Measurements from ENCODE around the gene ZBTB17. TPM values are rescaled to one million over a fixed set of nuclear protein-coding genes. Genes with fewer than 3 reads are reported as not detected.
A peak's percentile ranks its signal among the peaks of the same experiment; 100 is the strongest.

The ZBTB17 gene
- total and polyA plus RNA-seq, 9 of the 15 experiments (the other 6 are each of a cell fraction or from before 2014, with no cell fraction given): 1.1 to 53.4 (median 29.6) TPM

DNA sequence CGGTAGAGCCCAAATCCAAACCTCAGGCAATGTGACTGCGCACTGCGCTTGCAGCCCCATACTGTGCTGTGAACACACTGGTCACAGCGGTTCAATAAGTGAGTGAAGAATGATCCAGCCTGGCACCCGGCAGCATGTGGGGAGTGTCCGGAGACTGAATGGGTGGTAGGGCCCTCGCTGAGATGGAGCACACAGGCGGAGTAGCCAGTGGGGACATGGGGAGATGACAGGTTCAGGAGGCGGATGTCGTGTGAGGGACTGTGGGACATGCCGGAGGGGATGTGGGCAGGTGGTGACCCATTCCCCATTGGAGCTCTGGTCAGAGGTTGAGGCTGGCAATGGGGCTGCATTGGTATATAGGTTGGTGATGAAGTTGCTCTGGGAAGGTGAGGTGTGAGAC is 33.8 kb upstream of the ZBTB17 start:
- ATAC-seq (no peak), FAIRE-seq (no peak), DNase-seq (ENCODE audit: extremely low read depth in 1 of 4, low spot score in 3 of 4) (no peak)
- Histone ChIP-seq H3K36me3 (ENCODE audit: control insufficient read depth, insufficient read depth, low read length) (no peaks in the 10 kb centered on the region), H3K79me2 (ENCODE audit: control insufficient read depth, insufficient read depth, low read length) (no peaks in the 10 kb centered on the region), H3K27me3 (ENCODE audit: control insufficient read depth in 2 of 2, insufficient read depth in 2 of 2, low read length in 2 of 2) (peaks cover 0 to 3% of the 10 kb centered on the region in 2 experiments; a peak in 1 of 5 replicates), H3K4me3 (no peak overlapping the region), H3K9me1 (ENCODE audit: control insufficient read depth, insufficient read depth, low read length) (no peaks in the 10 kb centered on the region), H3K4me1 (replicated peaks in 1 of 2; ENCODE audit: control insufficient read depth in 2 of 2, insufficient read depth in 2 of 2, low read length in 2 of 2) (peaks cover 34 to 38% of the 10 kb centered on the region in 2 experiments), H3K9me3 (replicated peaks; ENCODE audit: control insufficient read depth, insufficient read depth, low read depth, low read length) (no peaks in the 10 kb centered on the region), H4K20me1 (replicated peaks; ENCODE audit: control insufficient read depth, insufficient read depth, low read length) (no peaks in the 10 kb centered on the region), H3K27ac (ENCODE audit: extremely low read depth, low read depth, low read length) (no peak overlapping the region; the same call in 2 of the 3 replicates), H3K9ac (ENCODE audit: insufficient read depth in 1 of 2, low read depth in 2 of 2, low read length in 2 of 2) (peak overlapping the region in 1 of 2 experiments; percentile 13; a peak in 1 of 4 replicates), H3K4me2 (ENCODE audit: insufficient read depth, low read length) (no peak overlapping the region), H2AFZ (ENCODE audit: low read depth, low read length) (no peak overlapping the region; the same call in 1 of the 2 replicates)
- in situ Hi-C loops (cut with MboI) (loop anchor here (5.0 to 10.0 kb wide), 2 partner anchors 55 to 183 kb away; no protein-coding TSS in a partner anchor), intact Hi-C loops (cut with micrococcal nuclease) (loop anchor here (1.0 to 5.0 kb wide), 4 partner anchors 24 to 177 kb away; partner anchors contain the start of gene FAM131C)
- POLR2A ChIA-PET: interaction anchor here (0.7 to 1.6 kb wide), 4 partner anchors 9 to 475 kb away, joined by 3 to 7 read pairs (median 4); no protein-coding TSS in a partner anchor
- BruUV-seq (replicated peaks): no TSS peak
- CTCF ChIA-PET (ENCODE audit: low intra/inter-chr PET ratio): interaction anchor here (0.5 to 6.1 kb wide), 6 partner anchors 23 to 318 kb away, joined by 3 to 53 read pairs (median 9); no protein-coding TSS in a partner anchor
- TF ChIP-seq USF1 (CRISPR knock-in tag; IDR thresholded peaks at IDR 0.05): peak; percentile 2; the same call in 1 of the 2 replicates
- TF ChIP-seq MTA1 (IDR thresholded peaks at IDR 0.05; ENCODE audit: borderline replicate concordance): no peak
- TF ChIP-seq CEBPG (CRISPR knock-in tag; IDR thresholded peaks at IDR 0.05): peak; percentile 2; the same call in 1 of the 2 replicates
- TF ChIP-seq CEBPG (tag; conservative IDR thresholded peaks at IDR 0.05 in 1 of 2, IDR thresholded peaks at IDR 0.05 in 1 of 2): no peak
- 78% methylated on average over 11 of the region's 11 CpGs for WGBS (ENCODE audit: insufficient coverage, low coverage, missing lambda C conversion rate)

Data from K562 (cell line).